GM21390 (cell line): ENCODE measurements around the gene PPARA.

Experiments used
- ATAC-seq: cut with Tn5 transposase; IDR thresholded peaks from one replicate; pipeline ENCODE4 v1.9.1; 2021; ENCODE audit not compliant: unreplicated experiment

PPARA gene

GRCh38 chr22:46202897-46203600, 52.7 kb downstream of the PPARA start:
- ATAC-seq = no peak

- no peak for ATAC-seq
Measured at GRCh38 chr22:46203601-46203980, 53.3 kb downstream of the PPARA start.

- ATAC-seq = no peak
Measured at GRCh38 chr22:46209262-46209661, 58.9 kb downstream of the PPARA start.

GRCh38 chr22:46212195-46212594, 61.9 kb downstream of the PPARA start:
- ATAC-seq = no peak

GRCh38 chr22:46213052-46213451, 62.7 kb downstream of the PPARA start:
- no peak for ATAC-seq

GRCh38 chr22:46214149-46214548, 63.8 kb downstream of the PPARA start:
- no peak for ATAC-seq

GRCh38 chr22:46214616-46215015, 64.3 kb downstream of the PPARA start:
- no peak for ATAC-seq

- no peak for ATAC-seq
Measured at GRCh38 chr22:46219636-46220035, 69.3 kb downstream of the PPARA start.

GRCh38 chr22:46220921-46221320, 70.6 kb downstream of the PPARA start:
- no peak for ATAC-seq

- ATAC-seq = no peak
Measured at GRCh38 chr22:46224044-46224897, 73.9 kb downstream of the PPARA start.

- ATAC-seq = no peak
Measured at GRCh38 chr22:46224898-46225290, 74.6 kb downstream of the PPARA start.

GRCh38 chr22:46225631-46226030, 75.3 kb downstream of the PPARA start:
- ATAC-seq = no peak

- no peak for ATAC-seq
Measured at GRCh38 chr22:46226577-46226976, 76.3 kb downstream of the PPARA start.

- no peak for ATAC-seq
Measured at GRCh38 chr22:46229701-46230100, 79.4 kb downstream of the PPARA start.

- no peak for ATAC-seq
Measured at GRCh38 chr22:46230262-46230901, 80.1 kb downstream of the PPARA start.

- ATAC-seq = no peak
Measured at GRCh38 chr22:46233231-46233630, 82.9 kb downstream of the PPARA start.

- no peak for ATAC-seq
Measured at GRCh38 chr22:46234969-46235368, 84.6 kb downstream of the PPARA start.

- ATAC-seq = no peak
Measured at GRCh38 chr22:46237453-46238124, 87.3 kb downstream of the PPARA start.

GRCh38 chr22:46238541-46238940, 88.2 kb downstream of the PPARA start:
- no peak for ATAC-seq

GRCh38 chr22:46239261-46240048, 89.1 kb downstream of the PPARA start:
- no peak for ATAC-seq

GRCh38 chr22:46240073-46240472, 89.7 kb downstream of the PPARA start:
- ATAC-seq = no peak
